H1 (cell line): ENCODE results near the gene ZNF30. TPM values are rescaled to one million over a fixed set of nuclear protein-coding genes. Genes with fewer than 3 reads are reported as not detected.
"Not testable (repeated sequence)": the region's sequence is repeated elsewhere in the genome, so short reads cannot be mapped to it uniquely, and the experiment has no call there.

Experiments used
- CTCF ChIA-PET: fragments of 300-600 bp; sonication (Branson Sonifier 250); formaldehyde crosslinking; loops from one replicate; lab custom pipeline; 2021; ENCODE audit not compliant: partially characterized antibody; lab: Charles Lee
- POLR2A ChIA-PET: fragments of 300-600 bp; sonication (Branson Sonifier 250); formaldehyde crosslinking; loops from one replicate; lab custom pipeline; 2021; ENCODE audit warnings: inconsistent platforms; ENCODE audit not compliant: partially characterized antibody; lab: Charles Lee
- DNase-seq, 2 experiments: peaks; one replicate each; pipeline versions ENCODE4 v3.0.0 to v3.0.0-alpha.2; 2010 to 2022; ENCODE audit warnings: low spot score in 2 of 2, low read depth in 1 of 2, mixed read lengths in 1 of 2
- FAIRE-seq: peaks from 2 replicates; lab custom pipeline; 2011; peaks lifted over from hg19 to GRCh38; lab: Jason Lieb, UNC
- H2AFZ ChIP-seq: 2 replicates; pipeline ENCODE4 v1.8.1; 2012; ENCODE audit warnings: low read length, inconsistent platforms
- H2AK5ac ChIP-seq: 2 replicates; pipeline ENCODE4 v1.6.1; 2013; ENCODE audit warnings: low read depth, low read length
- H2BK120ac ChIP-seq: replicated peaks from 2 replicates; pipeline ENCODE3; 2013; ENCODE audit warnings: low read depth, low read length, inconsistent platforms
- H2BK12ac ChIP-seq: 2 replicates; pipeline ENCODE4 v1.6.1; 2013; ENCODE audit warnings: low read depth, low read length
- H2BK15ac ChIP-seq: 2 replicates; pipeline ENCODE4 v1.6.1; 2013; ENCODE audit warnings: low read length
- H2BK20ac ChIP-seq: 2 replicates; pipeline ENCODE4 v1.6.1; 2013; ENCODE audit warnings: low read length
- H2BK5ac ChIP-seq: 2 replicates; pipeline ENCODE4 v1.6.1; 2013; ENCODE audit warnings: low read depth, low read length
- H3K14ac ChIP-seq: 2 replicates; pipeline ENCODE4 v1.6.1; 2013; ENCODE audit warnings: inconsistent platforms; ENCODE audit not compliant: insufficient read length
- H3K18ac ChIP-seq: 2 replicates; pipeline ENCODE4 v1.6.1; 2013; ENCODE audit warnings: low read length; ENCODE audit errors: extremely low read depth
- H3K23ac ChIP-seq: 2 replicates; pipeline ENCODE4 v1.6.1; 2013; ENCODE audit warnings: inconsistent platforms; ENCODE audit not compliant: insufficient read length
- H3K23me2 ChIP-seq: 2 replicates; pipeline ENCODE4 v1.6.1; 2013; ENCODE audit warnings: low read depth, low read length
- H3K27ac ChIP-seq: 2 replicates; pipeline ENCODE4 v1.6.1; 2011; ENCODE audit warnings: low read depth, low read length, inconsistent platforms
- H3K27me3 ChIP-seq, 4 experiments: replicated peaks in 1 of 4; 1 replicate in 1 of 4; 2 replicates in 3 of 4; pipeline versions ENCODE4 v1.6.1 to v1.8.1; 2011 to 2013; ENCODE audit warnings: low read length in 3 of 4, mild to moderate bottlenecking in 3 of 4, inconsistent platforms in 2 of 4, mixed read lengths in 2 of 4, moderate library complexity in 1 of 4; ENCODE audit not compliant: control insufficient read depth in 3 of 4, insufficient read depth in 3 of 4; ENCODE audit errors: extremely low read depth in 1 of 4
- H3K36me3 ChIP-seq, 4 experiments: 2 replicates each; pipeline versions ENCODE4 v1.6.1 to v1.8.1; 2011 to 2013; ENCODE audit warnings: mild to moderate bottlenecking in 4 of 4, low read length in 3 of 4, moderate library complexity in 2 of 4, control low read depth in 1 of 4, inconsistent platforms in 1 of 4; ENCODE audit not compliant: insufficient read depth in 4 of 4, control insufficient read depth in 2 of 4
- H3K4ac ChIP-seq: replicated peaks from 2 replicates; pipeline ENCODE3; 2013; ENCODE audit warnings: low read length, low read depth, mixed read lengths, inconsistent platforms; ENCODE audit not compliant: insufficient read length
- H3K4me1 ChIP-seq, 4 experiments: replicated peaks in 1 of 4; 1 replicate in 1 of 4; 2 replicates in 3 of 4; pipeline versions ENCODE4 v1.6.1 to v1.8.1; 2011 to 2013; ENCODE audit warnings: low read length in 3 of 4, inconsistent platforms in 2 of 4, mixed read lengths in 1 of 4; ENCODE audit not compliant: insufficient read depth in 4 of 4, control insufficient read depth in 3 of 4
- H3K4me2 ChIP-seq, 2 experiments: 2 replicates each; pipeline versions ENCODE4 v1.6.1 to v1.8.1; 2011 to 2013; ENCODE audit warnings: low read depth in 2 of 2, low read length in 2 of 2, control low read depth in 1 of 2, inconsistent platforms in 1 of 2, mild to moderate bottlenecking in 1 of 2; ENCODE audit not compliant: insufficient read depth in 1 of 2
- H3K4me3 ChIP-seq, 4 experiments: fragments of 200-600, 300-600 bp in 1 of 4; sonication (generic), shearing (Covaris generic), sonication (Bioruptor Twin) in 1 of 4; 2 replicates each; pipeline versions ENCODE4 v1.5.1 to v1.8.1; 2011 to 2016; ENCODE audit warnings: low read length in 4 of 4, low read depth in 3 of 4, control low read depth in 2 of 4, inconsistent platforms in 2 of 4, mild to moderate bottlenecking in 2 of 4, mixed read lengths in 1 of 4, moderate library complexity in 1 of 4; ENCODE audit not compliant: insufficient read depth in 2 of 4; ENCODE audit errors: extremely low read depth in 1 of 4
- H3K56ac ChIP-seq: replicated peaks from 2 replicates; pipeline ENCODE3; 2013; ENCODE audit warnings: low read depth, mild to moderate bottlenecking, mixed read lengths, low read length, inconsistent platforms; ENCODE audit not compliant: insufficient read length
- H3K79me1 ChIP-seq: 2 replicates; pipeline ENCODE4 v1.6.1; 2013; ENCODE audit warnings: low read depth, low read length, control low read depth
- H3K79me2 ChIP-seq, 2 experiments: 2 replicates each; pipeline versions ENCODE4 v1.6.1 to v1.8.1; 2012 to 2013; ENCODE audit warnings: low read length in 2 of 2, mild to moderate bottlenecking in 2 of 2, inconsistent platforms in 1 of 2; ENCODE audit not compliant: insufficient read depth in 2 of 2, control insufficient read depth in 1 of 2
- H3K9ac ChIP-seq, 4 experiments: replicated peaks in 1 of 4; 1 replicate in 1 of 4; 2 replicates in 3 of 4; pipeline versions ENCODE4 v1.6.1 to v1.8.1; 2011 to 2013; ENCODE audit warnings: low read depth in 3 of 4, low read length in 3 of 4, control low read depth in 2 of 4, mild to moderate bottlenecking in 2 of 4, moderate library complexity in 2 of 4, inconsistent platforms in 1 of 4; ENCODE audit errors: extremely low read depth in 1 of 4
- H3K9me3 ChIP-seq, 2 experiments: 2 replicates each; pipeline versions ENCODE4 v1.6.1 to v1.8.1; 2012 to 2013; ENCODE audit warnings: mild to moderate bottlenecking in 2 of 2, moderate library complexity in 2 of 2, control low read depth in 1 of 2, inconsistent platforms in 1 of 2, low read depth in 1 of 2, low read length in 1 of 2, mixed read lengths in 1 of 2; ENCODE audit not compliant: insufficient read depth in 2 of 2
- H4K20me1 ChIP-seq, 2 experiments: replicated peaks in 1 of 2; 2 replicates each; pipeline versions ENCODE3 to v1.8.1; 2011 to 2013; ENCODE audit warnings: inconsistent platforms in 2 of 2, low read length in 2 of 2, mild to moderate bottlenecking in 1 of 2; ENCODE audit not compliant: insufficient read depth in 2 of 2, control insufficient read depth in 1 of 2
- H4K5ac ChIP-seq: 2 replicates; pipeline ENCODE4 v1.6.1; 2013; ENCODE audit warnings: low read length, low read depth, mixed read lengths, inconsistent platforms; ENCODE audit not compliant: insufficient read length
- H4K8ac ChIP-seq: 2 replicates; pipeline ENCODE4 v1.8.0; 2013; ENCODE audit warnings: mild to moderate bottlenecking, moderate library complexity, low read length, inconsistent platforms; ENCODE audit not compliant: insufficient read depth; ENCODE audit errors: extremely low read depth
- H4K91ac ChIP-seq: replicated peaks from 2 replicates; pipeline ENCODE3; 2013; ENCODE audit warnings: low read length, mixed read lengths, inconsistent platforms; ENCODE audit not compliant: insufficient read length
- BCL11A ChIP-seq, 2 experiments: IDR thresholded peaks; one replicate each; pipeline ENCODE4 v1.6.1; 2011; ENCODE audit warnings: low read depth in 2 of 2, low read length in 2 of 2, mild to moderate bottlenecking in 2 of 2
- WGBS, 2 experiments: shearing (Covaris generic) in 1 of 2; methylation state at CpG; one replicate each; pipeline versions ENCODE4 v1.1.6 to v1.1.7; 2013 to 2015; ENCODE audit warnings: low lambda C conversion rate in 2 of 2, mixed read lengths in 2 of 2, inconsistent platforms in 1 of 2, low coverage in 1 of 2, missing lambda C conversion rate in 1 of 2; ENCODE audit not compliant: insufficient replicate concordance in 2 of 2, insufficient coverage in 1 of 2, insufficient read length in 1 of 2; ENCODE audit errors: extremely low coverage in 1 of 2, missing lambda C conversion rate in 1 of 2; 5-methylcytosine and 5-hydroxymethylcytosine counted together
- polyA plus RNA-seq, 7 experiments: library from polyadenylated mRNA; depleted of rRNA in 3 of 7; stranded (reverse) in 5 of 7; unstranded in 2 of 7; fragments of >200 nt in 5 of 7; fragments of 200-250 nt in 2 of 7; gene quantifications; 1 replicate in 5 of 7; 2 replicates in 1 of 7; 4 replicates in 1 of 7; pipeline versions ENCODE4 v1.2.1 to v1.2.3, GENCODE V29; 2011 to 2013; ENCODE audit warnings: missing spikeins in 2 of 7, mixed read lengths in 2 of 7
- total RNA-seq: library from RNA; stranded (reverse); fragmentation: NEBNext Ultra II Directional; extraction: Animal tissue kit (Norgen Biotek cat#: 25700); gene quantifications from 2 replicates; pipeline ENCODE4 v1.2.1, GENCODE V29; 2021

ZNF30 gene
- total and polyA plus RNA-seq, 2 of the 8 experiments (the other 6 are each of a cell fraction or from before 2014, with no cell fraction given), result 2.0 to 4.7 TPM

DNA sequence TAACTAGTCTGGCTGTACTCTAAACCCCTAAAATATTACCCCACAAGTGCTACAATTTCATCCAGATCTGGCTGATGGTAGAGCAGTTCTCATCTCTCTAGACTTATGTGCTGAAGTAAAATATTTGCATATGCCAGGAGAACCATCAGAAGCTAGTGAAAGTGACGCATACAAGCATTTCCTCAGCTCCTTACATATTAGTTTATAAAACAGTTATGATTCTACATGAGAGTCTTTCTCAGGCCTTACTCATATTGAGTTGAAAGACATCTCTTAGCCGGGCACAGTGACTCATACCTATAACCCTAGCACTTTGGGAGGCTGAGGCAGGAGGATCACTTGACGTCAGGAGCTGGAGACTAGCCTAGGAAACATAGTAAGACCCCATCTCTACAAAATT lies 15.9 kb upstream of the ZNF30 start (continued):
- TF ChIP-seq BCL11A (IDR thresholded peaks at IDR 0.05; ENCODE audit: low read depth in 2 of 2, low read length in 2 of 2), result no peak

DNA sequence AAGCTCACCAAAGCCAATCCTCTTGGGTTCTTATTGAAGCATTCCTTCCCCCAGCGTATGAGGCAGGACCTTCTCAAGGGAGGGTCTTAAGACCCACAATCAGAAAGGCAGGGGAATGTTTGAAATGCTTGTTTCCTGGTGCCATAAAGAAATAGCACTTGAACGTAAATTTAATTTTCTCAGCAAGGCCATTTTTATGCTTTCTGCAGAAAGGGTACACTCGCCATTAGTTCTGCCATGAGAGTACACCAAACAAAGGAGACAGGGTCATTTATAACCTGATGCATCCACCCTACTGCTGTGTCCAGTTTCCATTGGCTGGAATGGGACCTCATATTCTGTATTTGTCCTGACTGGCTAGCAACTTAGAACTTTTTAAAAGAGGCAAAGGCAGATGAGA lies 9.6 kb upstream of the ZNF30 start:
- POLR2A ChIA-PET, result interaction anchor here (0.7 kb wide), 1 partner anchor 10 kb away, joined by 3 read pairs; the partner anchor contains the start of gene ZNF30
- H2BK120ac ChIP-seq, H3K4me2 ChIP-seq, H3K36me3 ChIP-seq, CTCF ChIA-PET, H2BK5ac ChIP-seq, H4K91ac ChIP-seq, H3K4ac ChIP-seq, H3K79me2 ChIP-seq, H2AK5ac ChIP-seq, H3K56ac ChIP-seq, H3K4me1 ChIP-seq, H2BK15ac ChIP-seq, H3K27me3 ChIP-seq, FAIRE-seq, H3K9me3 ChIP-seq, H3K4me3 ChIP-seq, H2AFZ ChIP-seq, H3K79me1 ChIP-seq, H3K18ac ChIP-seq, H4K5ac ChIP-seq, H4K8ac ChIP-seq, H3K27ac ChIP-seq, H2BK12ac ChIP-seq, H2BK20ac ChIP-seq, DNase-seq, H3K9ac ChIP-seq, H3K23ac ChIP-seq, H4K20me1 ChIP-seq, H3K23me2 ChIP-seq, H3K14ac ChIP-seq: not testable (repeated sequence)
- WGBS, 2 experiments, result 90% methylated on average over 3 of the region's 3 CpGs; no CpG with 5 or more reads in 1 of the 2 experiments
